Posterior vena cava (tissue), 2 donors: Measurements from ENCODE around the gene PTPRN2. TPM values are rescaled to one million over a fixed set of nuclear protein-coding genes. Genes with fewer than 3 reads are reported as not detected.

ENCODE experiments used
- DNase-seq: peaks from one replicate; pipeline ENCODE4 v3.0.0-alpha.2; 2020; ENCODE audit warnings: low spot score
- intact Hi-C, 2 donors: fragments of 100-400 bp; cut with DNase I; formaldehyde crosslinking; loops; one replicate each; pipeline versions ENCODE4 v1.14.1 to v1.14.2; 2022 to 2023
- total RNA-seq, 2 donors: library from RNA; stranded (reverse); fragmentation: NEBNext Ultra II Directional; extraction: Animal tissue kit (Norgen Biotek cat#: 25700); gene quantifications; one replicate each; pipeline ENCODE4 v1.2.1, GENCODE V29; 2021
- donor health status: DM: yes; HTN: yes; CAD: no.
- donor health status: DM: yes; HTN: yes; CAD: no.

The PTPRN2 gene
- total RNA-seq, 2 donors from 2014 or later: 1.6 to 2.8 TPM

DNA sequence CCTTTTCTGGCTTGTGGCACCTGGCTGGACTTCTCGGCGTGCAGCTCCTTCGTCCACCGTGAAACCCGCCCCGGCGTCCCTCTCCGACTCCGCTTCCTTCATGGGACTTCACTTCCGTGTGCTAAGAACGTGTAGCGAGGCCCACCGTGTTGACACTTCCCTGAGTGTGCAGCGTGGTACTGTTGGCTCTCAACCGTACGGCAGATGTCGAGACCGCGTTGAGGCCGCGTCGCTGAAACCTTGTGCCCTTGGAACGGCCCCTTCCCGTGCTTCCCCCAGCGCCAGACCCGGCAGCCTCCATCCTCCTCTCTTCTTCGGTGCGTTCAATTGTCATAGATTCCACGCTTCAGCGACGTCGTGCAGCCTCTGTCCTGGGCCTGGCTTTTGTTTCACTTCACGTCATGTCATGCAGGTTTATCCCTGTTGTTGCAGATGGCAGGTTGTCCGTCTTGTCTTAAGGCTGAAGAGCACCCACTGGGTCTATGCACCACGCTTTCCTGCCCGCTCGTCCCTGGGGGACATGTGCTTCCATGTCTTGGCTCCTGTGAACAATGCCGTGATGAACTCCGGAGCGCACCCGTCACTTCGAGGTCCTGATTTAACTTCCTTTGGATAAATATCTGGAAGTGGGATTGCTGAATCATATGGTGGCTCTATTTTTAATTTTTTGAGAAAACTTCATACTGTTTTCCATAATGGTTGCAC, 785.5 kb downstream of the PTPRN2 start:
- DNase-seq: peak; percentile 79
- intact Hi-C loops: loop anchor here in 1 of 2 donors (2.0 kb wide), 1 partner anchor 67 kb away; no protein-coding TSS in a partner anchor

- DNase-seq: no peak
- intact Hi-C loops: loop anchor here in 1 of 2 donors (2.0 kb wide), 1 partner anchor 66 kb away; no protein-coding TSS in a partner anchor
Observed at GRCh38 chr7:157801113-157801512, 786.5 kb downstream of the PTPRN2 start.

GRCh38 chr7:157800281-157800680, 787.3 kb downstream of the PTPRN2 start:
- intact Hi-C loops: loop anchor here in 1 of 2 donors (2.0 kb wide), 1 partner anchor 65 kb away; no protein-coding TSS in a partner anchor
- peak; percentile 41 for DNase-seq

DNA sequence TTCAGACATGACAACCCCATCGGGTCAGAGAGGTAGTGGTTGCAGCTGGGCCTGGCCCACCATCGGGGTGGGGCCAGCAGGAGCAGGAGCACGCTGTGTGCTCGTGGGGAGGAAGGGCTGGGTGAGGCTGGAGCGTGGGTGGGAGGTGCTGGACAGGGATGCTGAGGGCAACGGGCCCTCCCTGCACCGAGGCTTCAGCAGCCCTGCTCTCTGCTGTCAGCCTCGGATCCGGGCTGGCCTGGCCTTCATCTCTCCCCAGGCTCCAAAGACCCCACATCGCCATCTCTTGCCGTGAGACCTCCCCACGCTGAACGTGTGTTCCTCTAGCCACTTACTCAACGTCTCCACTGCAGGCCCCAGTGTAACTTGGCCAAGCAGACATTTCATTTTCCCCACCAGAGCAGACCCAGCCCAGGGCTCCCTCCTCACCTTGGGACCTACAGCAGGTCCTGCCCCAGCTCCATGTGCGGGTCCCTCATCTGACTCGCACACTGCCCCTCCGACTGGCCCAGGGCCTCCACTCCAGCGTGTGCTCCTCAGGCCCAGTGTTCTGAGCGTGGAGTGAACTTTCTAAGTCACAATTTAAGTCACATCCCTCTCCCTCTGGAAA, 788.4 kb downstream of the PTPRN2 start:
- intact Hi-C loops: no loop called here
- DNase-seq: peak; percentile 63

- intact Hi-C loops: no loop called here
- DNase-seq: no peak
Observed at GRCh38 chr7:157797361-157797760, 790.3 kb downstream of the PTPRN2 start.

GRCh38 chr7:157796846-157797245, 790.8 kb downstream of the PTPRN2 start:
- intact Hi-C loops: no loop called here
- no peak for DNase-seq

DNA sequence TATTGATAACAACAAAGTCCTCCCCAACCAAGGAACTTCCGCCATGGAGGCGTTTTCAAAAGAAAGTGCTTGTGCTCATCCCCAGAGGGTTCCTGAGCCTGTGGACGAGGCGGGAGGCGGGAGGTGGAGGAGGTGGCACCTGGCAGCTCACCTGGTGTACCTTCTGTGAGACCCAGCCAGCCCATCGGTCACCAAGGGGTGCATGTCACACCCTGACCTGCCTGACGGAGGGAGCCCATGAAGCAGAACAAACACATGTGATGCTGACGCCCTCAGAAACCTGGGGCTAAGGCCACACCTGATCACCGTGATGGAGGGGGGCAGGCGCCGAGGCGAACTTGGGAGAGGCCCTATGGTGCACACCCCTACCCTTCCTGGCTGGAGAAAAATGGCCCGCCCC, 792.0 kb downstream of the PTPRN2 start:
- intact Hi-C loops: no loop called here
- DNase-seq: no peak

DNA sequence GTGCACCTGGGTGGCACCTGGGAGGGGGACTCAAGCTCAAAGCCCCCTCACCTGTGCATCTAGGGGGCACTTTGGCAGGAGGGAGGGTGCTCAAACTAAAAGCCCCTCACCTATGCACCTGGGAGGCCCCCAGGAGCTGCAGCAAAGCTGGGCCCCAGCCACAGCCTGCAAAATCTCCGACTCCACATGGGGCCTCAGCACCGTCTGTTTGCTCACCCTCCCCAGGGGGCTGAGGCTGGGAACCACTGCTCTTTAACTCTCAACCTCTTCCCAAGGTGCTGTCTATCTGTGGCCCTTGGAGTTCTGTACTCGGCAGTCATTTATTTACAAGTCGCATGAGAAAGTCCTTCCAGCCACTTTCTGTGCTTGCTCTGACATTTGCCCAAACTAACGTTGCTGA, 792.4 kb downstream of the PTPRN2 start:
- no peak for DNase-seq
- intact Hi-C loops: no loop called here

DNA sequence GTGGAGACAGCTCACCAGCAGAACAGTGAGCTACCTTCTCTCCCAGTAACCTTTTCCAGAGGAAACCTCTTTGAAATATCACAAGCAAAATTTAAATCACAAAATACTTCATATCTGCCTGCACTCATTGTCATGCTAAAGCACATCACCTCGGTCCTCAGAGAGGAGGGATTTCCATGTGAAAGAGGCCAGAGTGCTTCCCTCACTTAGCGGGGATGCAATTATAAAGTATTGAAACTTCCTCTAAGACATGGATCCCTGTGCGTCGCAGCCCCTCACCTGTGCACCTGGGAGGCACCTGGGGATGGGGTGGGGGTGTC, 792.9 kb downstream of the PTPRN2 start:
- intact Hi-C loops: no loop called here
- DNase-seq: no peak

GRCh38 chr7:157793973-157794745, 793.5 kb downstream of the PTPRN2 start:
- no peak for DNase-seq
- intact Hi-C loops: no loop called here

DNA sequence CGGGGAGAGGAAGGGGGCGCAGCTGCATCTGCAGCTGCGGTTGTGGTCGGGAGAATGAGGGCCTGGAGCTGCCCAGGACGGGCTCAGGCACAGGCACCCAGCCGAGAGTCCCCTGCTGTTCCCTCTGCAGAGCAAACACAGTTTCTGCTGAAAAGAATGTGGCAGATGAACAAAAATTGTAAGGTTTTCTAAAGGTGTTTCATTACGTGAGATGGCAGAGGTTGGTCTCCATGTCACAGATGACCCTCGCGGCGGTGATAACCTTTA, 794.6 kb downstream of the PTPRN2 start:
- intact Hi-C loops: no loop called here
- no peak for DNase-seq

DNA sequence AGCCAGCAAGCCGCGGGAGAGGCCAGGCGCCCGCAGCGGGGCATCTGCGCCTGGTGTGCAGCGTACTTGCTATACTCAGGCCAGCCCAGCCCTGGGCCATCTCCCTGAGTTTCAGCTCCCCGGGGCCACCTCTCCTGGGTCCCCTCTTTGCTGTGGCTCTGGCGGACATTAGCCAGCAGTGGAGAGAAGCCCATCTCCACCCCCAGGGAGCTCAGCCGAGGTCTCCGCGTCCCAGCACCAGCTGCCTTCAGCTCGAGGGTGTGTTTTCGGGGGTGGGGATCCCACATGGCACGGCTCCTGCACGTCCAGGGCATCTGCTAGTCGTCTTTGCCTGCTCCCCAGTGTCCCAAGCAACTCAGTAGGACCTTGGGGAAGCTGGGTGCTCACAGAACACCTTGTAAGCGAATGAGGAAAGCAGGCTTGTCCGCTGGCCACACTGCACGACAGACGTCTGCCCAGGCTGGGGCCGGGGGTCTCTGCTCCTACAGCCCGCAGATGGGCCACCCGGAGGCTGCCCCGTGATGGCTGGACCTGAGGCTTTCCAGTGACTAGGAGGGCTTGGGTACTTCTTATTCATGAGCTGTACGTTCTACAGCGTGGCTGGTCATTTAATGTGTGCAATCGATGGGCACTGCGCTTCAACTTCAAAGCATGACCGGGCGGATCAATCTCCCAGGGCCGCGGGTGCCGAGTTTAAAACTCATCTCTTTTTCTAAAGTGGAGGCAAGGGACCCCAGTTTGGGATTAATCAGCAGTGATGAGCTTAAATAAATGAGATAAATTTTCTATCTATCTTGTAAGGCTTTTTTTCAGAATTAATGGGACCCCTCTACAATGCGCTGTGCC, 795.2 kb downstream of the PTPRN2 start:
- intact Hi-C loops: no loop called here
- DNase-seq: no peak

DNA sequence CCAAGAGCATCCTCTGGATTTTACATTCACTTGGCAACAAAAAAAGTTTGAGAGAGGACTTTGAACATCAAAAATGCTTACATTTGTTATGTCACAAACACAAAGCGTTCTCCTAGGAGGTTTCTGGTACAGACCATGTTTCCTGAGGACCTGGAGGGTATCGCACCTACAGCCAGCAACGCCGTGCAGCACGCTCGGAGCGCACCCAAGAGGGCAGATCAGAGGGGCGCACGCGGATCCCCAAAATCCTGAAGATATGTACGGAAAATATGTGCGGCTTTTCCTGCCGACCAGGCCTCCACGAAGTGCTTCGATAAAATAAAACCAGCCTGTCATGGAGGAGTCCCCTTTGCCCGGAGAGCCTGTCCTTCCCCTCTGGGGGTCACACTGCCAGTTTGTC, 796.0 kb downstream of the PTPRN2 start:
- no peak for DNase-seq
- intact Hi-C loops: no loop called here

- intact Hi-C loops: no loop called here
- DNase-seq: no peak
Observed at GRCh38 chr7:157791261-157791660, 796.4 kb downstream of the PTPRN2 start.

- intact Hi-C loops: loop anchor here in 1 of 2 donors (5.0 kb wide), 1 partner anchor 593 kb away; no protein-coding TSS in a partner anchor
- DNase-seq: no peak
Observed at GRCh38 chr7:157789942-157790341, 797.7 kb downstream of the PTPRN2 start.

DNA sequence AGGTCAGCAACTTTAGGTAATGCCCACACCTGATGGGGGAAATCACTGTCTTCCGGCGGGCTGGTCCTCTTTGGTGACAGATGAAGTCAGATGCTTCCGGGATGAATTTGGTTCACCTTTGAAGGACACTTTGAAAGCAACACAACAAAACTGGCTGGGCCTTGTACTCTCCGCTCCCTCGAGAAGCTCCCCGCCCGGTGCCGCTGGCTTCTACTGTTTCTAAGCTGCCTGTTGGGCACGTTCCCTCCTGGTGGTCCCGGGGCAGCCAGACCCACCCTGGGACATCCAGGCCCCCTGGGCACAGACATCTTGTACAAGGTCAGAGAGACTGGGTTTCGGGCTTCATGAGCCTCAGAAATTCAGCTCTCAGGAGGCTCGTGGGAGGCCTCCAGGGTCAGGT, 798.5 kb downstream of the PTPRN2 start:
- peak; percentile 76 for DNase-seq
- intact Hi-C loops: loop anchor here in 1 of 2 donors (5.0 kb wide), 1 partner anchor 592 kb away; no protein-coding TSS in a partner anchor

GRCh38 chr7:157788573-157788972, 799.0 kb downstream of the PTPRN2 start:
- DNase-seq: no peak
- intact Hi-C loops: loop anchor here in 1 of 2 donors (5.0 kb wide), 1 partner anchor 591 kb away; no protein-coding TSS in a partner anchor

DNA sequence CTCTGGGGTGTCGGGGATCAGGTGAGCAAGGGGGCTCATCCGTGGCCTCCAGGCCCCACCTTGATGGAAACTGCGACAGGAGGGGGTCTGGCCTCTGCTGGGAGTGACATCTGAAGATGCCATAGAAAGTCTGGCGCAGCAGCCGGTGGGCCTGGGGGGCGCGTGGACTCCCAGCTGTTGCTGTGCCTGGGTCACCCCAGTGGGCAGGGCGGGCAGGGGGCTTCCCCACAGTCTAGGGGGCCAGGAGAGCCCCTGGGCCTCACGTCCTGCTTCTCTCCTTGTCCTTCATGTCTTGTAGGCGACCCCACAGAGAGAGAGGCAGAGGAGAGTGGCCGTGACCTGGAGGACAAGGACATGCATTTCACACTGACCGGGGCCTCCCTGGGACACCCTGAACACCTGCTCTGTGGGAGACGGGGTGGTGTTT, 800.3 kb downstream of the PTPRN2 start:
- no peak for DNase-seq
- intact Hi-C loops: loop anchor here in 1 of 2 donors (5.0 kb wide), 1 partner anchor 590 kb away; no protein-coding TSS in a partner anchor
